ENCODE data around the gene TEC. TPM values are rescaled to one million over a fixed set of nuclear protein-coding genes. Genes with fewer than 3 reads are reported as not detected.

Gene TEC
- total and polyA plus RNA-seq, 9 of the 15 experiments (the other 6 are each of a cell fraction or from before 2014, with no cell fraction given) = 5.3 to 14.7 (median 8.8) TPM

GRCh38 chr4:48129307-48130014 lies 140.2 kb downstream of the TEC start (continued):
- TF ChIP-seq NFIX (CRISPR knock-in tag; IDR thresholded peaks at IDR 0.05; ENCODE audit: low read depth) (peak; percentile 59), HMG20A (CRISPR knock-in tag; conservative IDR thresholded peaks at IDR 0.05) (no peak), ZNF589 (CRISPR knock-in tag; IDR thresholded peaks at IDR 0.05; ENCODE audit: low read depth) (no peak), ZBTB11 (CRISPR knock-in tag; IDR thresholded peaks at IDR 0.05) (no peak), ESRRA (IDR thresholded peaks at IDR 0.05; ENCODE audit: borderline replicate concordance, low read depth) (no peak), SP1 (CRISPR knock-in tag; IDR thresholded peaks at IDR 0.05) (no peak), NFIC (IDR thresholded peaks at IDR 0.05) (peak; percentile 92), HDAC3 (IDR thresholded peaks at IDR 0.05; ENCODE audit: borderline replicate concordance, partially characterized antibody) (no peak), NR2C1 (IDR thresholded peaks at IDR 0.05) (no peak), NR2C1 (tag; IDR thresholded peaks at IDR 0.05) (no peak), USF1 (CRISPR knock-in tag; IDR thresholded peaks at IDR 0.05) (no peak), TRIM24 (IDR thresholded peaks at IDR 0.05) (no peak), NFE2L1 (tag; IDR thresholded peaks at IDR 0.05; ENCODE audit: borderline replicate concordance, low read depth) (no peak), ELF1 (tag; IDR thresholded peaks at IDR 0.05) (no peak)

Measured in K562 (cell line).